Measurements from ENCODE around the gene METAP1.
A peak's percentile ranks its signal among the peaks of the same experiment; 100 is the strongest.
"Not testable (repeated sequence)": the region's sequence is repeated elsewhere in the genome, so short reads cannot be mapped to it uniquely, and the experiment has no call there.

The METAP1 gene

DNA sequence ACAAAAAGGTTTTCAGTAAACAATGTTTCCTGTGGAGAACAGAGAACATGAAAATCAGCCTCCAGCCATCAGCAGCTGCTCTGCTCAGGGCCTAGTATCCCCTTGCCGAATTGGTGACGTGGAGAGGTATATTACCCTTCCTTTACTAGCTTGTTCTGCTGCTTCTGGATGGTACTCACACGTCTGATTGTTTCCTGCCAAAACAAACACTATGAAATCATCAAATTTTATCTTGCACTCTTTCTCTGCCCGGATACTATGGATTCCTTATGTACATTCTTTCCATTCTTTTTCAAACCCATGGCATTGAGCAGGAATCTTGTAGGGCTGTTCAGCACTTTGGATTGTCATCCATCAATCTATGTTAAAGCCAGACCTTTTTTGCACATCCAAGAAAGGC is 18.8 kb upstream of the METAP1 start:
- in situ Hi-C loops (cut with HindIII; ENCODE audit: low sequenced_read_pairs), result no loop called here
- peak; percentile 39 for DNase-seq (ENCODE audit: low read depth, low spot score)

DNA sequence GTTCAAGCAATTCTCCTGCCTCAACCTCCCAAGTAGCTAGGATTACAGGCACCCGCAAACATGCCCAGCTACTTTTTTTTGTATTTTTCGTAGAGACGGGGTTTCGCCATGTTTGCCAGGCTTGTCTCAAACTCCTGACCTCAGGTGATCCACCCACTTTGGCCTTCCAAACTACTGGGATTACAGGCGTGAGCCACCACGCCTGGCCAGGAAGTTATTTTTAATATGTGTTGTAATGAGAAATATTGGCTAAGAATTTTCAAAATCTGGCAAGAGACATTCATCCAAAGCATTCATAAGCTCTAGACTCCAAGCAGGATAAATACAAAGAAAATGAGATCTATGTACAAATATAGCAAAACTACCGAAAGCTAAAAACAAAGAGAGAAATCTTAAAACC is 18.0 kb upstream of the METAP1 start:
- TF ChIP-seq, protein P1, sequence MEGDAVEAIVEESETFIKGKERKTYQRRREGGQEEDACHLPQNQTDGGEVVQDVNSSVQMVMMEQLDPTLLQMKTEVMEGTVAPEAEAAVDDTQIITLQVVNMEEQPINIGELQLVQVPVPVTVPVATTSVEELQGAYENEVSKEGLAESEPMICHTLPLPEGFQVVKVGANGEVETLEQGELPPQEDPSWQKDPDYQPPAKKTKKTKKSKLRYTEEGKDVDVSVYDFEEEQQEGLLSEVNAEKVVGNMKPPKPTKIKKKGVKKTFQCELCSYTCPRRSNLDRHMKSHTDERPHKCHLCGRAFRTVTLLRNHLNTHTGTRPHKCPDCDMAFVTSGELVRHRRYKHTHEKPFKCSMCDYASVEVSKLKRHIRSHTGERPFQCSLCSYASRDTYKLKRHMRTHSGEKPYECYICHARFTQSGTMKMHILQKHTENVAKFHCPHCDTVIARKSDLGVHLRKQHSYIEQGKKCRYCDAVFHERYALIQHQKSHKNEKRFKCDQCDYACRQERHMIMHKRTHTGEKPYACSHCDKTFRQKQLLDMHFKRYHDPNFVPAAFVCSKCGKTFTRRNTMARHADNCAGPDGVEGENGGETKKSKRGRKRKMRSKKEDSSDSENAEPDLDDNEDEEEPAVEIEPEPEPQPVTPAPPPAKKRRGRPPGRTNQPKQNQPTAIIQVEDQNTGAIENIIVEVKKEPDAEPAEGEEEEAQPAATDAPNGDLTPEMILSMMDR (IDR thresholded peaks at IDR 0.05; ENCODE audit: low read depth, low read length), result no peak
- in situ Hi-C loops (cut with HindIII; ENCODE audit: low sequenced_read_pairs), result no loop called here
- no peak for DNase-seq (ENCODE audit: low read depth, low spot score)
- H3K4me3 ChIP-seq (ENCODE audit: low read depth, low read length), result no peak overlapping the region

More for the DNA sequence above, 18.8 kb upstream of the METAP1 start:
- H3K4me3 ChIP-seq (ENCODE audit: low read depth, low read length), result no peak overlapping the region
- TF ChIP-seq, protein P1 (IDR thresholded peaks at IDR 0.05; ENCODE audit: low read depth, low read length), result no peak

DNA sequence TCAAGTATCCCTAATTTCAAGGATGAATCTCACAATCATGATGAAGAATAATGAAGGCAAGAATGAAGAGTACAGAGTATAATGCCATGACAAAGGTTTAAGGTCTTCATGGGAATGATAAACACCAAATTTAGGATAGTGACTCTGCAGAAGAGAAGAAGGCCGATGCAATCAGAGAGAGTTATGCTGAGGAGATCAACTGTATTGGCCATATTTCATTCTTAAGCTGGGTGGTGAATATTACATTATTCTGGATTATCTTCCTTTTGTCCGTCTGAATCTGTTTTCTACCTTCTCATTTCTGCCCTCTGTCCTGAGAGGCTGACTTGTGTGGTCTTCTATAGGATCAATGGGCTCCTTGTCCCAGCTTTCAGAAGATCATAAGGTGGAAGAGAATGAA is 7.8 kb upstream of the METAP1 start:
- H3K4me3 ChIP-seq (ENCODE audit: low read depth, low read length), result no peak overlapping the region
- no peak for DNase-seq (ENCODE audit: low read depth, low spot score)
- in situ Hi-C loops (cut with HindIII; ENCODE audit: low sequenced_read_pairs), result no loop called here
- TF ChIP-seq, protein P1 (IDR thresholded peaks at IDR 0.05; ENCODE audit: low read depth, low read length), result no peak

DNA sequence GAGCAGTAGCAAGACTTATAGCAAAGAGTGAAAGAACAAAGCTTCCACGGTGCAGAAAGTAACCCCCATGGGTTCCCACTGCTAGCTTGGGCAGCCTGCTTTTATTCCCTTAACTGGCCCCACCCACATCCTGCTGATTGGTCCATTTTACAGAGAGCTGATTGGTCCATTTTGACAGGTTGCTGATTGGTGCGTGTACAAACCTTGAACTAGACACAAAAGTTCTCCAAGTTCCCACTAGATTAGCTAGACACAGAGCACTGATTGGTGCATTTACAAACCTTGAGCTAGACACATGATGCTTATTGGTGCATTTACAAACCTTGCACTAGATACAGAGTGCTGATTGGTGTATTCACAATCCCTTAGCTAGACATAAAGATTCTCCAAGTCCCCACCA is 2.7 kb upstream of the METAP1 start:
- in situ Hi-C loops (cut with HindIII; ENCODE audit: low sequenced_read_pairs); DNase-seq (ENCODE audit: low read depth, low spot score); H3K4me3 ChIP-seq (ENCODE audit: low read depth, low read length): not testable (repeated sequence)

DNA sequence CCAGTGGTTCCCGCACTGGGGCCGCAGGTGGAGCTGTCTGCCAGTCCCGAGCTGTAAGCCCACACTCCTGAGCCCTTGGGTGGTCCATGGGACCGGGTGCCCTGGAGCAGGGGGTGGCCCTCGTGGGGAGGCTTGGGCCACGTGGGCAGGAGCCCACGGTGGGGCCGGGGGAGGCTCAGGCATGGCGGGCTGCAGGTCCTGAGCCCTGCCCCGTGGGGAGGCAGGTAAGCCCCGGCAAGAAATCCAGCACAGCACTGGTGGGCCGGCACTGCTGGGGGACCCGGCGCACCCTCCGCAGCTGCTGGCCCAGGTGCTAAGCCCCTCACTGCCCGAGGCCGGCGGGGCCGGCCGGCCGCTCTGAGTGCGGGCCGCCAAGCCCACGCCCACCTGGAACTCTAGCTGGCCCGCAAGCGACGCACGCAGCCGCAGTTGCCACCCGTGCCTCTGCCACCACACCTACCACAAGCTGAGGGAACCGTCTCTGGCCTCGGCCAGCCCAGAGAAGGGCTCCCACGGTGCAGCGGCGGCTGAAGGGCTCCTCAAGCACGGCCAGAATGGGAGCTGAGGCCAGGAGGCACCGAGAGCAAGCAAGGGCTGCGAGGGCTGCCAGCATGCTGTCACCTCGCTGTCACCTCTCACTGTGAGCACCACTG is 2.0 kb upstream of the METAP1 start:
- in situ Hi-C loops (cut with HindIII; ENCODE audit: low sequenced_read_pairs), result no loop called here
- TF ChIP-seq, protein P1 (IDR thresholded peaks at IDR 0.05; ENCODE audit: low read depth, low read length), result no peak
- H3K4me3 ChIP-seq (ENCODE audit: low read depth, low read length), result no peak overlapping the region
- no peak for DNase-seq (ENCODE audit: low read depth, low spot score)

DNA sequence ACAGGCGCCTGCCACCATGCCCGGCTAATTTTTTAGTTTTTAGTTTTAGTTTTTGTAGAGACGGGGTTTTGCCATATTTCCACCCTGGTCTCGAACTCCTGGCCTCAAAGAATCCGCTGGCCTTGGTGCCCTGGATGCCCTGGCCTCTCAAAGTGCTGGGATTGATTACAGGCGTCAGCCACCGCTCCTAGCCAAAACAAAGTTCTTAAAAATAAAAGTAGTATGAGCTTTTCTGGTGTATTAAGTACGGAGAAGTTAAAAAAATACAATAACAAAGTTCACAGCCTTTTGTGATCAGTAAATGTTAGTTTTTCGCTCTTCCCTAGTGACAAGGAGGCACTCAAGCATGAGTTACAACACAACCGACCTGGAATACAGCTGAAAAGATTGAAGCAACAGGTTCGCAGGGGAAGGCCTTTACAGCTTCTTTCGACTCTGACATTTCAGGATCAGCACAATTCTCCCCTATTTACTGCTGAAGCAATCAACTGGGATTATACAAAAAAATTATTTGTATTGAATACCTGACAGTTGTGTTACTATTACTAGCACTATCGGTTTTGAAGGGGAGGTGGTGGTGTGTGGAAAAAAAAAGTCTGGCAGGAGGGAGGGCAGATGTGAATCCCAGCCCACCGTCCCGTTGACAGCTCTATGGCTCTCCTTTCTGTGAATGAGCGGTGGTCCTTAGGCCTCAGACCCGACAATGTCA is 893 bp upstream of the METAP1 start:
- TF ChIP-seq, protein P1 (IDR thresholded peaks at IDR 0.05; ENCODE audit: low read depth, low read length), result no peak
- DNase-seq (ENCODE audit: low read depth, low spot score), result no peak
- in situ Hi-C loops (cut with HindIII; ENCODE audit: low sequenced_read_pairs), result no loop called here
- H3K4me3 ChIP-seq (ENCODE audit: low read depth, low read length), result peak overlapping the region; percentile 56

DNA sequence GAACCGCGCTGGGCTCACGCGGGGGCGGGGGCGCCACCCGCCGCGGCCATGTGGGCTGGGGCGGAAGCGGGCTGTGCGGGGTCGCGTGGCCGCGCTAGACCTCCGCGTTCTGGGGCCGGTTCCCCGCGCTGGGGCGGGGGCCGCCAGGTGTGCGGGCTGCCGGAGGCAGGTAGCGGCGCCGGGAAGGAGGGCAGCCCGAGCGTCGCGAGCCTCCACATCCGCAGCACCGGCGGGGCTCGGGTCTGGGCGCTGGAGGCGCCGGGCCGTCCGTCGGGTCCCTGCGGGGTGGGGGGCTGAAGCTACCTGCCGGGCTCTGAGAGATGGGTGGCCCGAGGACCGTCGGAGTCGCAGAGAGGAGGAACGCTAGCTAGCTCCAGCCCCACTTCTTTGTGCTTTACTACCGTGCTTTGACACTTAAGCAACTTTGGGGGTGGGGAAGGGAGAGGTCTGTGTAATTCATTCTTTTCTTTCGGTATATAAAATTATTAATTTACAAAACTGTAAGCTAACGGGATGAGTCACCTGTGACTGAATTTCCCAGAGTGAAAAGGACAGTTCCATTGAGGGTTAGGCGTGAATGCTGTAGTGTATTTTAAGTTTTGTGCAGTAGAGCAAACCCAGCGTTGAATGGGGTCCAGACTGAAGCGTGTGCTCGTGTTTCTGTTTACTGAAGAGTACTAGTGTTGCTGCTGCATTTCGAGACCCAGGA is 689 bp downstream of the METAP1 start:
- DNase-seq (ENCODE audit: low read depth, low spot score), result peak; percentile 29
- TF ChIP-seq, protein P1 (IDR thresholded peaks at IDR 0.05; ENCODE audit: low read depth, low read length), result no peak
- in situ Hi-C loops (cut with HindIII; ENCODE audit: low sequenced_read_pairs), result no loop called here
- peak overlapping the region; percentile 85 for H3K4me3 ChIP-seq (ENCODE audit: low read depth, low read length)
